ENCODE results near the gene FTO. TPM values are rescaled to one million over a fixed set of nuclear protein-coding genes. Genes with fewer than 3 reads are reported as not detected.
A peak's percentile ranks its signal among the peaks of the same experiment; 100 is the strongest.

The FTO gene
- total and polyA plus RNA-seq, 2 of the 13 experiments (the other 11 are each of a cell fraction or from before 2014, with no cell fraction given), result 41.6 to 55.8 TPM

- TF ChIP-seq ATF6 (CRISPR knock-in tag; conservative IDR thresholded peaks at IDR 0.05) (no peak), ZBED4 (CRISPR knock-in tag; IDR thresholded peaks at IDR 0.05; ENCODE audit: borderline replicate concordance) (no peak), ZNF761 (CRISPR knock-in tag; conservative IDR thresholded peaks at IDR 0.05) (0 out of 2 replicates have a peak, but pooled peaks have one; percentile 7), TRIM24 (CRISPR knock-in tag; IDR thresholded peaks at IDR 0.05) (0 out of 2 replicates have a peak, but pooled peaks have one; percentile 14), KDM5B (CRISPR knock-in tag; IDR thresholded peaks at IDR 0.05; ENCODE audit: borderline replicate concordance) (peak; percentile 57; the same call in 1 of the 2 replicates), NAIF1 (CRISPR knock-in tag; IDR thresholded peaks at IDR 0.05; ENCODE audit: borderline replicate concordance) (no peak), MIXL1 (CRISPR knock-in tag; IDR thresholded peaks at IDR 0.05) (no peak), RBAK (CRISPR knock-in tag; IDR thresholded peaks at IDR 0.05) (no peak), ATF4 (CRISPR knock-in tag; IDR thresholded peaks at IDR 0.05) (0 out of 4 replicates have a peak, but pooled peaks of 1 of the 2 experiments have one; percentile 14), MED1 (CRISPR knock-in tag; IDR thresholded peaks at IDR 0.05) (peak; percentile 15; the same call in 1 of the 2 replicates), TEAD3 (CRISPR knock-in tag; optimal IDR thresholded peaks at IDR 0.05; ENCODE audit: borderline replicate concordance) (peak; percentile 31), SNAPC5 (CRISPR knock-in tag; IDR thresholded peaks at IDR 0.05; ENCODE audit: borderline replicate concordance) (no peak), TGIF2 (CRISPR knock-in tag; IDR thresholded peaks at IDR 0.05) (no peak), TAF1 (CRISPR knock-in tag; IDR thresholded peaks at IDR 0.05) (peak; percentile 29; the same call in 1 of the 2 replicates), SMC3 (IDR thresholded peaks at IDR 0.05; ENCODE audit: low read length) (peak; percentile 1; the same call in 1 of the 2 replicates), ZFX (CRISPR knock-in tag; IDR thresholded peaks at IDR 0.05; ENCODE audit: low read depth) (peak; percentile 14; the same call in 1 of the 2 replicates), XRCC5 (optimal IDR thresholded peaks at IDR 0.05; ENCODE audit: low read length) (peak; percentile 21), SNAI1 (CRISPR knock-in tag; IDR thresholded peaks at IDR 0.05; ENCODE audit: borderline replicate concordance) (0 out of 2 replicates have a peak, but pooled peaks have one; percentile 44), ZNF335 (CRISPR knock-in tag; IDR thresholded peaks at IDR 0.05) (no peak), ZKSCAN8 (CRISPR knock-in tag; IDR thresholded peaks at IDR 0.05; ENCODE audit: borderline replicate concordance) (no peak)
- TF ChIP-seq, protein P1, sequence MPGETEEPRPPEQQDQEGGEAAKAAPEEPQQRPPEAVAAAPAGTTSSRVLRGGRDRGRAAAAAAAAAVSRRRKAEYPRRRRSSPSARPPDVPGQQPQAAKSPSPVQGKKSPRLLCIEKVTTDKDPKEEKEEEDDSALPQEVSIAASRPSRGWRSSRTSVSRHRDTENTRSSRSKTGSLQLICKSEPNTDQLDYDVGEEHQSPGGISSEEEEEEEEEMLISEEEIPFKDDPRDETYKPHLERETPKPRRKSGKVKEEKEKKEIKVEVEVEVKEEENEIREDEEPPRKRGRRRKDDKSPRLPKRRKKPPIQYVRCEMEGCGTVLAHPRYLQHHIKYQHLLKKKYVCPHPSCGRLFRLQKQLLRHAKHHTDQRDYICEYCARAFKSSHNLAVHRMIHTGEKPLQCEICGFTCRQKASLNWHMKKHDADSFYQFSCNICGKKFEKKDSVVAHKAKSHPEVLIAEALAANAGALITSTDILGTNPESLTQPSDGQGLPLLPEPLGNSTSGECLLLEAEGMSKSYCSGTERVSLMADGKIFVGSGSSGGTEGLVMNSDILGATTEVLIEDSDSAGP (CRISPR knock-in tag; IDR thresholded peaks at IDR 0.05; ENCODE audit: borderline replicate concordance), result peak; percentile 21; the same call in 1 of the 2 replicates
- TF ChIP-seq, protein P2, sequence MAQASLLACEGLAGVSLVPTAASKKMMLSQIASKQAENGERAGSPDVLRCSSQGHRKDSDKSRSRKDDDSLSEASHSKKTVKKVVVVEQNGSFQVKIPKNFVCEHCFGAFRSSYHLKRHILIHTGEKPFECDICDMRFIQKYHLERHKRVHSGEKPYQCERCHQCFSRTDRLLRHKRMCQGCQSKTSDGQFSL (CRISPR knock-in tag; IDR thresholded peaks at IDR 0.05), result peak; percentile 79; the same call in 1 of the 2 replicates
Observed at GRCh38 chr16:54174201-54174600, 470.2 kb downstream of the FTO start (continued).
